ENCODE measurements around the gene CHD1L.

CHD1L gene

GRCh38 chr1:147211577-147211976 is 30.9 kb upstream of the CHD1L start:
- TF ChIP-seq CTCF (IDR thresholded peaks at IDR 0.05; ENCODE audit: low read depth, low read length, poor library complexity, severe bottlenecking) (no peak), EZH2phosphoT487 (IDR thresholded peaks at IDR 0.05; ENCODE audit: borderline replicate concordance, low read length) (no peak)
- Histone ChIP-seq H3K9me3 (ENCODE audit: control insufficient read depth, insufficient read depth, low read length) (no peaks in the 10 kb centered on the region), H4K20me1 (ENCODE audit: control insufficient read depth, insufficient read depth, low read depth, low read length) (no peaks in the 10 kb centered on the region), H3K27me3 (ENCODE audit: control insufficient read depth, low read length) (no peaks in the 10 kb centered on the region), H3K4me3 (ENCODE audit: low read length) (no peak overlapping the region), H3K27ac (ENCODE audit: low read depth, low read length) (no peak overlapping the region), H3K79me2 (ENCODE audit: control insufficient read depth, low read length) (no peaks in the 10 kb centered on the region), H3K4me1 (ENCODE audit: control insufficient read depth, low read length) (peaks cover 9% of the 10 kb centered on the region), H3F3A (ENCODE audit: control insufficient read depth, insufficient read depth) (no peaks in the 10 kb centered on the region), H3K4me2 (ENCODE audit: low read length) (no peak overlapping the region), H3K36me3 (ENCODE audit: control insufficient read depth, low read length) (no peaks in the 10 kb centered on the region), H3K9me2 (replicated peaks; ENCODE audit: control insufficient read depth, low read length) (no peaks in the 10 kb centered on the region; the same call in 1 of the 2 replicates)

GRCh38 chr1:147213271-147213670 is 29.2 kb upstream of the CHD1L start:
- Histone ChIP-seq H3F3A (ENCODE audit: control insufficient read depth, insufficient read depth) (no peaks in the 10 kb centered on the region), H3K4me1 (ENCODE audit: control insufficient read depth, low read length) (peaks cover 9% of the 10 kb centered on the region), H3K9me2 (replicated peaks; ENCODE audit: control insufficient read depth, low read length) (no peaks in the 10 kb centered on the region; the same call in 1 of the 2 replicates), H3K4me3 (ENCODE audit: low read length) (no peak overlapping the region), H3K27ac (ENCODE audit: low read depth, low read length) (no peak overlapping the region), H4K20me1 (ENCODE audit: control insufficient read depth, insufficient read depth, low read depth, low read length) (no peaks in the 10 kb centered on the region), H3K79me2 (ENCODE audit: control insufficient read depth, low read length) (no peaks in the 10 kb centered on the region), H3K4me2 (ENCODE audit: low read length) (no peak overlapping the region), H3K27me3 (ENCODE audit: control insufficient read depth, low read length) (no peaks in the 10 kb centered on the region), H3K9me3 (ENCODE audit: control insufficient read depth, insufficient read depth, low read length) (no peaks in the 10 kb centered on the region), H3K36me3 (ENCODE audit: control insufficient read depth, low read length) (no peaks in the 10 kb centered on the region)
- TF ChIP-seq CTCF (IDR thresholded peaks at IDR 0.05; ENCODE audit: low read depth, low read length, poor library complexity, severe bottlenecking): no peak

GRCh38 chr1:147214325-147214724 is 28.2 kb upstream of the CHD1L start:
- no peak for TF ChIP-seq CTCF (IDR thresholded peaks at IDR 0.05; ENCODE audit: low read depth, low read length, poor library complexity, severe bottlenecking)
- TF ChIP-seq EZH2phosphoT487 (IDR thresholded peaks at IDR 0.05; ENCODE audit: borderline replicate concordance, low read length): no peak
- H3F3A ChIP-seq (ENCODE audit: control insufficient read depth, insufficient read depth): no peaks in the 10 kb centered on the region
- H3K4me2 ChIP-seq (ENCODE audit: low read length): no peak overlapping the region
- H3K36me3 ChIP-seq (ENCODE audit: control insufficient read depth, low read length): no peaks in the 10 kb centered on the region
- H3K9me2 ChIP-seq (replicated peaks; ENCODE audit: control insufficient read depth, low read length): no peaks in the 10 kb centered on the region; the same call in 1 of the 2 replicates
- H3K27me3 ChIP-seq (ENCODE audit: control insufficient read depth, low read length): no peaks in the 10 kb centered on the region
- H3K79me2 ChIP-seq (ENCODE audit: control insufficient read depth, low read length): no peaks in the 10 kb centered on the region
- no peak overlapping the region for H3K4me3 ChIP-seq (ENCODE audit: low read length)
- no peaks in the 10 kb centered on the region for H4K20me1 ChIP-seq (ENCODE audit: control insufficient read depth, insufficient read depth, low read depth, low read length)
- peaks cover 6% of the 10 kb centered on the region for H3K4me1 ChIP-seq (ENCODE audit: control insufficient read depth, low read length)
- H3K27ac ChIP-seq (ENCODE audit: low read depth, low read length): no peak overlapping the region
- H3K9me3 ChIP-seq (ENCODE audit: control insufficient read depth, insufficient read depth, low read length): no peaks in the 10 kb centered on the region

Data from DOHH2 (cell line).